Loucy (cell line): ENCODE results near the gene UBQLN1.

ENCODE experiments used
- CTCF ChIP-seq: fragments of 200-600 bp; sonication (generic); conservative IDR thresholded peaks from 2 replicates; pipeline ENCODE4 v1.5.1; 2014; ENCODE audit warnings: mild to moderate bottlenecking, antibody characterized with exemption, low read length
- EZH2phosphoT487 ChIP-seq: fragments of 200-600 bp; IDR thresholded peaks from 2 replicates; pipeline ENCODE4 v1.6.1; 2018; ENCODE audit warnings: antibody characterized with exemption, mild to moderate bottlenecking, moderate library complexity, borderline replicate concordance

- TF ChIP-seq CTCF, result no peak
- no peak for TF ChIP-seq EZH2phosphoT487
These were observed 16.7 kb upstream of the UBQLN1 start for GRCh38 chr9:83724436-83724835.
